Retinal pigment epithelial cell (primary cell): Measurements from ENCODE around the gene HS1BP3.

Experiments used
- DNase-seq: peaks from one replicate; pipeline ENCODE4 v3.0.0-alpha.2; 2010; ENCODE audit warnings: low read depth
- H3K4me3 ChIP-seq: 2 replicates; pipeline ENCODE4 v1.5.1; 2011; ENCODE audit warnings: mild to moderate bottlenecking, low read length, control low read depth, moderate library complexity
- TF ChIP-seq, protein P1 (sequence below): conservative IDR thresholded peaks from 2 replicates; pipeline ENCODE4 v1.5.1; 2011; ENCODE audit warnings: low read depth, low read length, control low read depth, inconsistent platforms

HS1BP3 gene

DNA sequence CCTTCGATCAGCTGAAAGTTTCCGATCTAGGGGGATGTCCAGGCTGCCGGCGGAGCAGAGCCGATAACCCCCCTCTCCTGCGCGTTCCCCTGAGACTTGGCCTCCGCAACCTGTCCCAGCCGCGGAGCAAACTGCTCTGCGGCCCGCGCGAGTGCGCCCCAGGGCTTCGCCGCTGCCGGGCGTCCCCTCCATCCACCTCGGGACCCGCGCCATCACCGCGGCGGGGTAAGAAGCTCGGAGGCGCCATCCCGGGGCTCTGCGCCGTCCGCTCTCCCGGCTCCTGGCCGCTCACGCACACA, 15.1 kb upstream of the HS1BP3 start:
- DNase-seq, result no peak
- TF ChIP-seq, protein P1, sequence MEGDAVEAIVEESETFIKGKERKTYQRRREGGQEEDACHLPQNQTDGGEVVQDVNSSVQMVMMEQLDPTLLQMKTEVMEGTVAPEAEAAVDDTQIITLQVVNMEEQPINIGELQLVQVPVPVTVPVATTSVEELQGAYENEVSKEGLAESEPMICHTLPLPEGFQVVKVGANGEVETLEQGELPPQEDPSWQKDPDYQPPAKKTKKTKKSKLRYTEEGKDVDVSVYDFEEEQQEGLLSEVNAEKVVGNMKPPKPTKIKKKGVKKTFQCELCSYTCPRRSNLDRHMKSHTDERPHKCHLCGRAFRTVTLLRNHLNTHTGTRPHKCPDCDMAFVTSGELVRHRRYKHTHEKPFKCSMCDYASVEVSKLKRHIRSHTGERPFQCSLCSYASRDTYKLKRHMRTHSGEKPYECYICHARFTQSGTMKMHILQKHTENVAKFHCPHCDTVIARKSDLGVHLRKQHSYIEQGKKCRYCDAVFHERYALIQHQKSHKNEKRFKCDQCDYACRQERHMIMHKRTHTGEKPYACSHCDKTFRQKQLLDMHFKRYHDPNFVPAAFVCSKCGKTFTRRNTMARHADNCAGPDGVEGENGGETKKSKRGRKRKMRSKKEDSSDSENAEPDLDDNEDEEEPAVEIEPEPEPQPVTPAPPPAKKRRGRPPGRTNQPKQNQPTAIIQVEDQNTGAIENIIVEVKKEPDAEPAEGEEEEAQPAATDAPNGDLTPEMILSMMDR, result no peak
- H3K4me3 ChIP-seq, result no peak overlapping the region

DNA sequence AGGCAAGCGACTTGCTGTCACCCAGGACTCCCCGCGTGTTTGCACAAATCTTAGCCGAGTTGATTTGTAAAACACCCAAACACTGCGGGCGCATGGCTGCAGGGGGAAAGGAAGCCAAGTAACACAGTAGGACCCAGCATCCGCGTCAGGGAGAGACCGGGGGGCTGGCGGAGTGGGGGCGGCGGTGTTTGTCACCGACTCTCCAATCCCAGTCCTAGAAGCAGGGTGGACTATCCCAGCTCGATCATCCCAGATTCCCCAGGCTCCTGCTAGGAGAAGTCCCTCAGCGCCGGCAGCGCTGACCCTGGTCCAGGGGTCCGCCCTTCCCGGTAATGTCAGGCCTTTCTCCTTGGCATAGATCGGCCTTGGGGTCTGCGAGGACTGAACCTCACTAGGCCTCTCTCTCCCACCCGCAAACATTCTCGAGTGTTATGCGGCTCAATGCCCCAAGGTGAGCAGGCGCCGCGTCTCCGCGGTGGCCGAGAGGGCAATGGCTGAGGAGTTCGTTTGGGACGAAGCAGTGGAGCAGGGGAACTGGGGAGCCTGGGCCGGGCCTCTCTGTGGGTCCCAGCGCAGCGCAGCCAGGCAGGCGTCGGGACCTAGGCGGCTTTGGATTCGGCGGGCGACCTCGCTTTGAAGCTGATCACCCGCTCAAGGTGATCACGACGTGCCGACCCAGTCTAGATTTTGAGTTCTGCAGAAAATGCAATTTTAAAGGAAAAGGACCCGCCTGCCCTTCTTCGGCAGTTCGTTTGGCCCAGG, 14.5 kb upstream of the HS1BP3 start:
- TF ChIP-seq, protein P1, result no peak
- no peak for DNase-seq
- H3K4me3 ChIP-seq, result no peak overlapping the region

DNA sequence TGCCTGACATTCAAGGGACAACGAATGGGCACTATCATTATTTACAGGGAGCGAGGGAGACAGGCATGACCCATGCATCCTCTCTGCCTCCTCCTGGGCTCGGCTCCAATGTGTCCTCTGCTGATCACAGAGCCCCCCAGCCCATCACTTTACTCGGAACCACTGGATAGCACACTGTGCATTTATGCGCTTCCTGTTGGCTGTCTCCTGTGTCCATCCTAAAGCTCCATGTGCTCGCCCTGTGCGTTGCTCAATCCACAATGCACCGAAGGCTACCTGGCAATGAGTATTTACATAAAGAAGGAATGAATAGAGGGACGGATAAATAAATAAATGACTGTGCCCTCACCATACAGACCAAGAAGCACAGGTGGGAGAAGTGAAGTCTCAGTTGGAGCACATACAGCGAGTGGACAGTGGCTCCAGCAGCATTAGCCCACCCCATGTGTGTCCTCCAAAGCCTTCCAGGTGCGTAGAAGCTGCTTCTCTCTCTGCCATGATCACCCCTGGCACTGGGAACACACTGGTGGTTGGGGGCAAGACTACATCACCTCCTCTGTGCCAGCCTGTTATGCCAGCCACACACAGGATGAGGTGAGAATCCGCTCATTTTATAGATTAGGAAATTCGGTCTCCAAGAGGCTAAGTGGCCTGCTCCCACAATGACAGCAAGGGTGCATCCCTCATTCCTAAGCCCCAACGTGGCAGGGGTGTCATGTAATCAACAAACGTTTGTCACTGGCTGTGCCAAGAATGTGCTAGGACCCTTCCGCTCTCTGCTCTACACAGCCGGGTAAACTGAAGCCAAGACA, 13.7 kb upstream of the HS1BP3 start:
- TF ChIP-seq, protein P1, result no peak
- no peak overlapping the region for H3K4me3 ChIP-seq
- no peak for DNase-seq

DNA sequence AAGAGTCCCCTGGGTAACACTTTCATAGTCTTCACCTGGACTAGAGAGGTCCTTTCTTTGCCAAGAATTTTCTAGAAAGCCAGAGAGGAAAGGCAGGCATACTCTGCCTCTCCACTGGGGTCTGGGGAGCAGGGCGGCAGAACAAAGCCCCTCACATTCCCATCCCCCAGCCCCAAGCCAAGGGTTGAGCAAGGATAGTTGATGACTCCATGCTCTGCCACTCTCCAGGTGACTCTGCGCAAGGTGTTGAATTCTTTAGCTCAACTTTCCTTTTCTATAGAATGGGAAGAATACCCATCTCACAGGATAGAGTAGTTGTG, 13.1 kb upstream of the HS1BP3 start:
- TF ChIP-seq, protein P1, result no peak
- H3K4me3 ChIP-seq, result no peak overlapping the region
- DNase-seq, result no peak

DNA sequence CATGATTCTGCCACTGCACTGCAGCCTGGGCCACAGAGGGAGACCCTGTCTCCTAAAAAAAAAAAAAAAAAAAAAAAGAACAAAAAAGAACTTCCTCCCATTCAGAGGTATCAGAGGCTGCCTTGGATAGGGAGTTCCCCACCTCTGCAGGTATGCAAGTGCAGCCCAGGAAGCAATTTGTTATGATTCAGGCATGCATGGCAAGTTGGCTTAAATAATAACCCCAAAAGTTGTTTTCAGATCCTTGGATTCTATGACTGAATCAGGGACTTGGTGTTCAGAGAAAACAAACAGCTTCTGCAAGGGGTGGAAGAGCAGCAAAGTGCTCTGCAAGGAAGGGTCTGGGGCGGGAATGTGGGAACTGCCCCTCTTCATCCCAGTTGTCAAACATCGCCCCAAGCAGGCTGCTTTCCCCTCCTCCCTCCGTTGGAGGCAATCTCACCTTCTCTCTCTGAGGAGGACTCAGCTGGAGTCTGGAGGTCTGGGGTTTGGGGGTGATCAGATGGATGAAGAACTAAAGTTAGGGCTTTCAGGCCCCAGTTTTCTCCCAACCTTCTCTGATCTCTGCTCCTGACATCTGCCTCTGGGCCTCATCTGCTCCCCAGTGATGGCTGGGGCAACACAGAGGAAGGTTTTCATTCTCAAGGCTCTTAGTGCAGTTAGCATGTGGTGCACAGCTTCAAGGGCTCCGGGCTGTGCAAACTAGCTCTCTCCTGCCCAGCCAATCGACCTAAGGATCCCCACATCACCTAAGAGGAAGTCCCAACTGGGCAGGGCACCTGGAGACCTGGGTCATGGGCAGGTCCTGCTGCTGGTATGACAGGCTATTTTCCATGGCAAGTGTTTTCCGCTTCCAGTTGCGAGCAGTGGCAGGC, 12.5 kb upstream of the HS1BP3 start:
- DNase-seq, result no peak
- TF ChIP-seq, protein P1, result no peak
- H3K4me3 ChIP-seq, result no peak overlapping the region

DNA sequence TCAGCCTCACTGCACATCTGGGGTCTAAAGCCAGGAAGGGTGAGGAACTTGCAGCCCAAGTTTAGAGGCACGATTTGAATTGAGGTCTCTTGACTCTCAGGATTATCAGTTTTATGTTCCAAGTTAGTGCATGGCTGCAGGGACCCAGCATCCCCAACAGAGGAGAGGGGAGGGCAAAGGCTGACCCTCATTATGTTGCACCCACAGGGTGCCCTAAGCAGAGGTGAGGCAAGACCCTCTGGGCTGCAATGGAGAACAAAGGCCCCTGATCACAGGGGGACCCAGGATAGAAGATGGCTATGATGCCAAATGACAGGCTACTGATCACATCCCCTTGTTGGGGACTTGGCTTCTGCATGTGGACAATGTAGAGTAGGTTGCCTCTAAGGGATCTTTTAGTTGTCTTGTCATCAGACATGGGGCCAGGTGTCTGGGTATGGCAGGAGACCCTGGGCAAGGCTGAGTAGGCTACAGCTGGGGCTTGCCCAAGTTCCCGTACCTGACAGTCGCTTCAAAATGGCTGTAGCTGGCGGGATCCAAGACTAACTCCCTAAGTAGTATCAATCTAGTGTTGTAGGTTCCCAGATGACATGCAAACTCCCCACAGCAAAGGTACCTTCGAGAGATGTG, 11.5 kb upstream of the HS1BP3 start:
- TF ChIP-seq, protein P1, result no peak
- no peak overlapping the region for H3K4me3 ChIP-seq
- DNase-seq, result no peak
